GM11168 (cell line): Measurements from ENCODE around the gene AMH.

Source experiments
- in situ Hi-C: fragments of 300-500 bp; cut with MboI; formaldehyde crosslinking; loops from one replicate; pipeline ENCODE4 v1.12.0; 2022; ENCODE audit warnings: low sequenced_read_pairs; ENCODE audit not compliant: unreplicated experiment

The AMH gene

DNA sequence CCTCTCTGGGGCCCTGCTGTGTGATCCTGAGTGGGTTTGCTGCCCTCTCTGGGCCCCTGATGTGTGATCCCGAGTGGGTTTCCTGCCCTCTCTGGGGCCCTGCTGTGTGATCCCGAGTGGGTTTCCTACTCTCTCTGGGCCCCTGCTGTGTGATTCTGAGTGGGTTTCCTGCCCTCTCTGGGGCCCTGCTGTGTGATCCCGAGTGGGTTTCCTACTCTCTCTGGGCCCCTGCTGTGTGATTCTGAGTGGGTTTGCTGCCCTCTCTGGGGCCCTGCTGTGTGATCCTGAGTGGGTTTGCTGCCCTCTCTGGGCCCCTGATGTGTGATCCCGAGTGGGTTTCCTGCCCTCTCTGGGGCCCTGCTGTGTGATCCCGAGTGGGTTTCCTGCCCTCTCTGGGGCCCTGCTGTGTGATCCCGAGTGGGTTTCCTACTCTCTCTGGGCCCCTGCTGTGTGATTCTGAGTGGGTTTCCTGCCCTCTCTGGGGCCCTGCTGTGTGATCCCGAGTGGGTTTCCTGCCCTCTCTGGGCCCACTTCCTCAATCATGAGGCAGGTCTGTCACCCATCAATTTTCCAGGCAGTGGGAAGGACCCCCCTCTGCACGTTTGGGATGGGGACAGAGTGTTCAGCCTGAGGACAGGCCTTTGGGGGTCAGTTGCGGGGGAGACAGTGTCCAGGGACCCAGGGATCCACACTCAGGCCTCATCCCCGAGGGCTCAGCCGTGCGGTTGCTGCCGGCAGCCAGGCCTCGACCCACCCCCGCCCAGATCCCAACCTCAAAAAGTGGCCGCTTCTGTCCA, 32.3 kb downstream of the AMH start:
- in situ Hi-C loops, result loop anchor here (25.0 kb wide), 1 partner anchor 106 kb away; no protein-coding TSS in a partner anchor

DNA sequence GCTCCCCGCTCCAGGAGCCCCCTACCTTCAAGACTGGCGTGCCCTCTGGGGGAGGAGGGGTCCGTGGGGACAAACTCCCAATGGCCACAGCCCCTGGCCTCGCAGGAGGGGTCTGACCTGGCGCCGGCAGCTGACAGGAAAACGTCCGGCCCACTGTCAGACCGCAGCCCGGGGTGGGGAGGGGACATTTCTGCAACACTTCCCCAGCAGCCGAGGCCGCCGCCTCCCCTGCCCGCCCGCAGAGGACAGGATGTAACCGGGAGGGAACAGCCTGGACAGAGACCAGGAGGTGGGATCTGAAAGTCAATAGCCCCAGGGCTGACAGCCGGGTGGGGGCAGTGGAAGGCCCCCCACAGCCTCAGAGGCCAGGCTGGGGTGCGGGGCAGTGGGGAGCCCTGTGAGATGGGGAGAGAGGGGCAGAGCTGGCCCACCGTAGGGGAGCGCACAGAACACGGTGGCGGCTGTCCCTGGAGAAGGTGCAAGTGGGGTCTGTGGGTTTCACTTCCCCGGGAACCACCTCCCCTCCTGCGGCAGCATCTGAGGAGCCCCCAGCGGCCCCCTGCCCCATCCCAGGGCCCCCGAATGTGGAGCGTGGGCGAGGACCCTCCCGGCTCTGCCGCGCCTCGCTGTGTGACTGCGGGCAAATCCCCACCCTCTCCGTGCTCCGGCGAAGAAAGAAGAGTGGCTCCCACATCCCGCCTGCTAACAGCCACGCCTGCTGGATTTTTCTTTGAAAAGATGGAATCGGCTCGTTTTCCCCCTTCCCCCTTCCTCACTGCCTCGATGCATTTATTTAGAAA, 33.1 kb downstream of the AMH start, which contains the start of gene PEAK3:
PEAK3 (minus strand) TSS at position 114 of the 800 bp plus-strand sequence. CDS start 1,244 bp downstream, outside the sequence.
- in situ Hi-C loops, result loop anchor here (25.0 kb wide), 1 partner anchor 105 kb away; no protein-coding TSS in a partner anchor

DNA sequence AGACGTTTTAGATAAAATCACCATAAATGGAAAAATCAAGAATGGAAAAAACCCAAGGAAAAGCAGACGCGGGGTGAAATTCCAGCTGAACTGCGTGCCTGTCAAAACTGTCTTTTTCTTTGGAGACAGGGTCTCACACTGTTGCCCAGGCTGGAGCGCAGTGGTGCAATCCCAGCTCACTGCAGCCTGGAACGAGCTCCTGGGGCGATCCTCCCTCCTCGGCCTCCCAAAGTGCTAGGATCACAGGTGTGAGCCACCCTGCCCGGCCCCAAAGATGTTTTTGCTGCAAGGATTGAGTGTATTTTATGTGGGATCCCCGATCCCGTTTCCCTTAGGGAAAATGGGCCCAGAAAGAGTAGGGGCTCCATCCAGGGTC, 33.7 kb downstream of the AMH start:
- in situ Hi-C loops, result loop anchor here (25.0 kb wide), 1 partner anchor 104 kb away; no protein-coding TSS in a partner anchor

DNA sequence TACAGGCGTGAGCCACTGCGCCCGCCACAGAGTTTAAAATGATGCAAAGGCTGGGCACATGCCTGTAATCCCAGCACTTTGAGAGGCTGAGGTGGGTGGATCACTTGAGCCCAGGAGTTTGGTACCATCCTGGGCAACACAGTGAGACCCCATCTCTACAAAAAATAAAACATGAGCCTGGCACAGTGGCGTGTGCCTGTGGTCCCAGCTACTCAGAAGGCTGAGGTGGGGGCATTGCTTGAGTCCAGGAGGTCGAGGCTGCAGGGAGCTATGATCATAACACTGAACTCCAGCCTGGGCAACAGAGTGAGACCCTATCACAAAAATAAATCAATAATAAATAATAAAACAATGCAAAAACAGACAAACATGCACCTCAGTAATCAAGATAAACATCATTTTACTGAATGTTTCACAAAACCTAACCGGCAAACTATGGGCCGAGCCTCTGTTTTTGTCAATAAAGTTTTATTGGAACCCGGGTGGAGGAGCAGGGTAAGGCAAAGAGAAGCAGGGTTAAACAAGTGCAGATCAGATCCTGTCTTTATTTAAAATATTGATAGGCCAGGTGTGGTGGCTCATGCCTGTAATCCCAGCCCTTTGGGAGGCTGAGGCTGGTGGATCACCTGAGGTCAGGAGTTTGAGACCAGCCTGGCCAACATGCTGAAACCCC, 34.8 kb downstream of the AMH start:
- in situ Hi-C loops, result loop anchor here (25.0 kb wide), 1 partner anchor 103 kb away; no protein-coding TSS in a partner anchor

DNA sequence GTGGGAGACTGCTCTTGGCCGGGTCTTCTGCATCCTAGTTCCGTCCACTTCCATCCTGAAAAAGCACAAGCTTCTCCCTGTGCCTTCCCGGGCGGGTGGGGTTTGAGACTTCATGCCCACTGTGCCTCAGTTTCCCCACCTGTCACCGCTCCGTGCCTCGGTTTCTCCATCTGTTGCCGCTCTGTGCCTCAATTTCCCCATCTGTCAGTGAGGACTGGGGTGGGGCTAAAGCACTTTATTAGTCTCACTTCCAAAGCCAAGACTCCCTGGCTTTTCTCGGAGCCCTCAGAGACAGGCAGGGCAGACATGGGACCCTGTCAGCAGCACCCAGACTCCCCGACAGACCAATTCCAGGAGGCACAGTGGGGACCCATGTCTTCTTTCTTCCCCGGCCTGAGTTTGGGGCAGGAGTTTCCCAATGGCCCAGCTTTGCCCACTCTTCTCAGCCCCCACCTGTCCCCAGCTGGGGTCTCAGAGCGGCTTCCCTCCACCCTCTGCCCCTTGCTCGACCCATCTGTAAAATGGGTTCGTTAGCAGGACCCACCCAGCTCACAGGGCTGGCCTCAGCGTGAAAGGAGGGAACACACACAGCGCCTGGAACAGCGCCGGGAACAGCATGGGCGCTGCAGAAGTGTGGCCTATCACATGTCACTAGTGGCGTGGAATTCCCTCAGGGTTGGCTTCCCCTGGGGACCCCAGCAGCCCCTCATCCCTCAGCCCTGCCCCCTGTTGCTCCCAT, 37.4 kb downstream of the AMH start:
- in situ Hi-C loops, result loop anchor here (25.0 kb wide), 1 partner anchor 101 kb away; no protein-coding TSS in a partner anchor

DNA sequence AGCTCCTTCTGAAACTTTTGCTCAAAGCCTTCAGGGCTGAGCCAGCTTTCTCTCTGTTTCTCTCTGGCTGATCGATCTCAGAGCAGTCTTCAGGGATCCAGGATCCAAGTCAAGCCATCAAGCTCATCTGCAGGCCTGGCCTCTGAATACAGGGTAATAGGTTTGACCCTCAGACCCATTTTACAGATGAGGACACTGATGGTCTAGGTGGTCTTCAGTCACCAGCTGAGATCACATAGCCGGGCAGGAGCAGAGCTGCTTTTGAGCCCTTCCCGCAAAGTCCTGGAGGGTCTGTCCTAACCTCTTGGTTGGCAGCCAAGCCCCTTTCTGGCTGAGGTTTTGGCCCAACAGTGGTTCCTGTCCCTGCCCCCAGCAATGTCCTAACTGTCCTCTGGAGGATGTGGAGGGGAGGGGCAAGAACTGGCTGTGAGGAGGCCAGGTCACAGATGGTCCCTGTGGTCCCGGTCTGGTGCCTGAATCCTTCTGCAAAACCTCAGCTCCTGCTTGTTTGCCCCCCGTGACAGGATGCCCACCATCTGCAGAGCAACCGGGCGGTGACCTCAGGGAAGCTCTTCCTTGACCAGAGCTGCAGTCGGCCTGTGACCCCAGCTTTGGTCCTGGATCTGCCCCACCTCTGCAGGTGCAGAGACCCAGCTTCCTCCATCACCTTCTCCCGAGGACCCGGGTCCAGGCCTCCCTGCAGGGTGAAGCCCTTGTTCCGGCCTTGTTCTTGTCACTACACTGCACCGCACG, 38.6 kb downstream of the AMH start:
- in situ Hi-C loops, result loop anchor here (25.0 kb wide), 1 partner anchor 100 kb away; no protein-coding TSS in a partner anchor

DNA sequence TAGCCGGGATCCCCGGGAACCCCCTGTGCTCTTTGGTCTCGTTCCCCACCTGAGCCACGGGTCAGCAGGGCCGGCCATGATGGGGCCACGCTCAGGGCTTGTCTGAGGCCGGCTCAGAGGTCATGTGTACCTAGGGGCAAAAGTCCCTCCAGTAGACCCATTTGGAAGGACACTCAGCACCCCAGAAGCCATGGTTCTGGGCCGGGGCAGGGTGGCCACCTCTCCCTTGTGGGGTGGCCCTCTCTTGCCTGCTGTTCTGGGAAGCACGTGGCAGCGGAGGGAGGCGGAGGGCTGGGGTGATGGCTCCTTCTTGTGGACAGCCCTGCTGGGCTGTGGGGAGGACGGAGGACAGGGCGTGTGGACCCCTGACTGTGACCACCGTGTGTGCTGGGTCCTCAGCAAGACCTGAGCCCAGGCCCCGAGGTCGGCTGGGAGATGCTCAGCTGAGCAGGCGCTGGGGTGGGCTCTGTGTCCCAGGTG, 39.3 kb downstream of the AMH start:
- in situ Hi-C loops, result loop anchor here (25.0 kb wide), 1 partner anchor 99 kb away; no protein-coding TSS in a partner anchor

DNA sequence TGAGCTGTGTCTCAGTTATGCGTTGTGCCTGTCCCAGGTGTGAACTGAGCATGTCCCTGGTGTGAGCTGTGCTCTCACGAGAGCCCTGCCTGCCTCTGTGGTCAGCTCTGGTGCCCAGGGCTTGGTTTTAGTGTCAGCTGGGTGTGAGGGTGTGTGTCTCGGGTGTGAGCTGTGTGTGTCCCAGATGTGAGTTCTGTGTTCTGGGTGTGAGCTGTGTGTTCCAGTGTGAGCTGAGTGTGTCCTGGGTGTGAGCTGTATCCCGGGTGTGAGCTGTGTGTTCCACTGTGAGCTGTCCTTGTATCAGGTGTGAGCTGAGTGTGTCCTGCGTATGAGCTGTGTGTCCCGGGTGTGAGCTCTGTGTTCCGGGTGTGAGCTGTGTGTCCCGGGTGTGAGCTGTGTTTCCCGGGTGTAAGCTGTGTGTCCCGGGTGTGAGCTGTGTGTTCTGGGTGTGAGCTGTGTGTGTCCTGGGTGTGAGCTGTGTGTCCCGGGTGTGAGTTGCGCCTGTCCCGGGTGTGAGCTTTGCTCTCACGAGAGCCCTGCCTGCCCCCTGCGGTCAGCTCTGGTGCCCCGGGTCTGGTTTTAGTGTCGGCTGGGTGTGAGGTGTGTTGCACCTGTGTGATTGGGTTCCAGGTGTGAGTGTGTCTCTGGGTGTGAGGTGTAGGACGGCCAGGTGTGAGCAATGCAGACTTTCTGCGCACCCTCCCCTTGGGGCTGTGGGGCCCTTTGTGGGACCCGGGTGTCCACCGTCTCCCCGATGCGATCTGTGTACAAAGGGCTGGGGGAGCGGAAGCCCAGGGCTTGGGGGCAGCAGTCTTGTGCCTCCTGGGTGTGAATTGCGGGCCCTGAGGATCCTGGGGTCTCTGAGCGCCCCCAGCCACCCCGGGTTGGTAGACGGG, 39.9 kb downstream of the AMH start:
- in situ Hi-C loops, result loop anchor here (25.0 kb wide), 1 partner anchor 98 kb away; no protein-coding TSS in a partner anchor

DNA sequence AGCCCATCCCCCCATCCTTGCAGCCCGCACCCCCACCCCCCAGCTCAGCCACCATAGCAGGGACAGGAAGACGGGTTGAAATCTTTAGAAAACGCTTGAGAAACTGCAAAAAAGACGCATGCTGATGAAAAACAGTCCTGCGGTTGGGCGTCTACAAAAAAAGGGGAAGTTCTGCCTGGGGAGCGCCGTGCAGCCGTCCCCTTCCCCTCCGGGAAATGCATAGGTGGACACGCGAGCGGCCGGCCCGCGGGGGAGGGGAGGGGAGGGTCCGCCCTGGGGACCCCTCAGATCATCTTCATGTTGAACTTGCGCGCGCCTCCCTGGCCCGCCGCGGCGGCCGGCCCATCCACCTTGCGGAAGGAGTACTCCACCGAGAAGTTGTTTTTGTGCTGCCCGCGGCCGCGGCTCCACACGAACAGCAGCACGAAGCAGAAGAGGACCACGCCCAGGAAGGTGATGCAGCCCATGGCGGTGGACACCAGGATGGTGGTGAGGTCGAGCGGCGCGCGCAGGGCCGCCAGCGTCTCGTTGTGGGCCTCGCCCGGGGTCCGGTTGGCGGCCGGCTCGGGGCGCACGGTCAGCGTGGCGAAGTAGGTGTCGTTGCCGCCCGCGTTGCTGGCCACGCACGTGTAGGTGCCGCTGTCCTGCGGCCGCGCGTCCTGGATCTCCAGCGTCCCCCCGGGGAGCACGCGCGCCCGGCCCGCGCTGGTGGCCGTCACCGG, 40.8 kb downstream of the AMH start:
- in situ Hi-C loops, result loop anchor here (25.0 kb wide), 1 partner anchor 97 kb away; no protein-coding TSS in a partner anchor

DNA sequence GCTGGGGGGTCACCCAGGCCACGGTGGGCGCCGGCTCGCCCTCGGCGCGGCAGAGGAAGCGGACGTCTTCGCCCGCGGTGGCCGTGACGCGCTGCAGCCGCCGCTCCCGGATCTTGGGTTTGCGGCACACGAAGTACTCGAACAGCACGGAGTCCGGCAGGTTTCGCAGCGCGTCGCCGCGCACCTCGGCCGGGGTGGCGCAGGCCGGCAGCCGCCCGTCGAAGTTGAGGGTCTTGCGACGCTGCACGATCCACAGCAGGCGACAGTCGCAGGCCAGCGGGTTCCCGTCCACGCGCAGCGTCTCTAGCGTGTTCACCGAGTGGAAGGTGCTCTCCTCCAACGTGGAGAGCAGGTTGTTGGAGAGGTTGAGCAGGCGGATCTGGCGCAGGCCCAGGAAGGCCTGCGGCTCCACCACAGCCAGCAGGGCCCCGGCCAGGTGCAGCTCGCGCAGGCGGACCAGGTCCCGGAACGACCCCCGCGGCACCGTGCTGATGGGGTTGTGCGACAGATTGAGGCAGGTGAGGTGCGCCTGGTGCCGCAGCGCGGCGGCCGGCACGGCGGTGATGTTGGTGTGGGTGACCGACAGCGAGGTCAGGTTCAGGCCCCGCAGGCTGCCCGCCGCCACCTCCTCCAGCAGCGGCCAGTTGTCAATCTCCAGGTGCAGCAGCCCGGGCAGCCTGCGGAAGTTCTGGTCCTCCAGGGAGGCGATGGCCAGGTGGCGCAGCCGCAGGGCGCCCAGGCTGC, 41.5 kb downstream of the AMH start:
- in situ Hi-C loops, result loop anchor here (25.0 kb wide), 1 partner anchor 97 kb away; no protein-coding TSS in a partner anchor

DNA sequence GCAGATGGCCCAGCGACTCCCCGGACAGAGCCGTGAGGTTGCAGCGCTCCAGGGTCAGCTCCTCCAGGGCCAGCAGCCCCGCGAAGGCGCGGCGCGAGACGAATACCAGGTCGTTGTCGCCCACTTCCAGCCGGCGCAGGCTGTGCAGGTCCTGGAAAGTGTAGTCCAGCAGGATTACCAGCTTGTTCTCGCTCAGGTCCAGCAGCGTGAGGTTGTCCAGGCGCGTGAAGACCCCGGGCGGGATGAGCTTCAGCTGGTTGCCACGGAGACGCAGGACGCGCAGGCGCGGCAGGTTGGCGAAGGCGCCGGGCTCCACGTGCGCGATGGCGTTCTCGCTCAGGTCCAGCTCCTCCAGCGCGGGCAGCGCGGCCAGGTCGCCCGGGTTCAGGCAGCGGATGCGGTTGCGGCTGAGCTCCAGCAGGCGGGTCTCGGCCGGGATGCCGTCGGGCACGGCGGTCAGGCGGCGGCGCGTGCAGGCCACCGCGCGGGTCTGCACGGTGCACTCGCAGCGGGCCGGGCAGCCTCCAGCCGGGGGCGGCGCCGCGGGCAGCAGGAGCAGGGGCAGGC, 42.1 kb downstream of the AMH start:
- in situ Hi-C loops, result loop anchor here (25.0 kb wide), 1 partner anchor 96 kb away; no protein-coding TSS in a partner anchor

DNA sequence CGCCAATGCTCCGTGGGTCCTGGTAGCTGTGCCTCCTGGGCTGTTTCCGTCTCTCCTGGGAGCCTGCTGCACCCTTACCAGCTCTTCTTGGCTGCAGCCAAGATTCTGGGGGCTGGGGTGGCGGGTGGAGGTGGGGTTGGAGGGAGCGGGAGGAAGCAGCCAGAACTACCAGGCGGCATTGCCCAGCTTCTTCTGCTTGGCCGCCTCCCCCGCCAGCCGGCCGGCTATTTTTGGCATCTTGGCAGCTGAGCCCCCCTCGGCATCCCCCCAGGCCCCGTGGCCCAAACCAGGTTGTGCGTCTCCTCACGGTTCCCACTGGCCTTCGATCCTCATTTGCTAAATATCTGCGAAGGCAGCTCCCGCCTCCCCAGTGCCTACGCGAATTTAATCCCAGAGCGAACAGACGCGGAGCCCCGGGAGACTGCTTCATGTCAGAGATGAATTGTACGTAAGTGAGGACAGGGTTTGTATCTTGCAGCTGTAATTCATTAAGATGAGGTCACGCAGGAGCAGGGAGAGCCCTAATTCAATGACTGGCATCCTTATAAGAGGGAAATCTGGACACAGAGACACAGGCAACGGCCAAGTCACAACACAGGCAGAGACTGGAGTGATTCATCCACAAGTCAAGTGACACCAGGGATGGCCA, 45.7 kb downstream of the AMH start:
- in situ Hi-C loops, result loop anchor here (25.0 kb wide), 1 partner anchor 92 kb away; no protein-coding TSS in a partner anchor

DNA sequence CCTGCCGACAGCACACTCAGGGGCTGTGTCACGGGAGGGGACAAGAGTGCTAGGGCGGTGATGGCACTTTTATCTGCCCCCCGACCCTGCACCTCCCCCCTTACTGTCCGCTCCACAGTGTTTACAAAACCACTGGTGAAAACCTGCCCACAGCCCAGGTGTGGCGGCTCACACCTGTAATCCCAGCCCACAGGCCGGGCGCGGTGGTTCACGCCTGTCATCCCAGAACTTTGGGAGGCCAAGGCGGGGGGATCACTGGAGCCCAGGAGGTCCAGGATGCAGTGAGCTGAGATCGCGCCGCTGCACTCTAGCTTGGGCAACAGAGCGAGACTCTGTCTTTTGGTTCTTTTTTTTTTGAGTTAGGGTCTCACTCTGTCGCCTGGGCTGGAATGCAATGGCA, 47.0 kb downstream of the AMH start:
- in situ Hi-C loops, result loop anchor here (25.0 kb wide), 1 partner anchor 91 kb away; no protein-coding TSS in a partner anchor

DNA sequence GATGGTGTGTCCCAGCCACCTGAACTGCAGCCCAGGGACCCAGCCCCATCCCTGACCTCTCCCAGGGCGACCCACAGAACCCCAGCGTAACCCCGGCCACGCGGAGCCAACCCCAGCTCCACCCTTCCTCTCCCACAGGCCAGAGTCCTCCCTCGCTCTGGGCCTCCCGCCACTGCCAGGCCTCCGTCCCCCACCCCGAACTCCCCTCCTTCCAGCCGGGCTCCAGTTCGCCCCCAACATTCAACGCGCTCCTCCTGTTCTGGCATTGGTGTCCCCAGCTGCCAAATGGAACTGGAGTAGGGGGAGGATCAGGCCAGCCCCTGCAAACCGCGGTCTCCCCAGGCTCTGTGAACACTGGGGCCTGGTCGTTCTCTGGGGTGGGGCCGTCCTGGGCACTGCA, 51.4 kb downstream of the AMH start:
- in situ Hi-C loops, result no loop called here
